ENCODE results near the gene P4HTM. TPM values are rescaled to one million over a fixed set of nuclear protein-coding genes. Genes with fewer than 3 reads are reported as not detected.

Gene P4HTM
- polyA plus RNA-seq, 4 donors, result 23.5 to 57.6 (median 37.8) TPM

DNA sequence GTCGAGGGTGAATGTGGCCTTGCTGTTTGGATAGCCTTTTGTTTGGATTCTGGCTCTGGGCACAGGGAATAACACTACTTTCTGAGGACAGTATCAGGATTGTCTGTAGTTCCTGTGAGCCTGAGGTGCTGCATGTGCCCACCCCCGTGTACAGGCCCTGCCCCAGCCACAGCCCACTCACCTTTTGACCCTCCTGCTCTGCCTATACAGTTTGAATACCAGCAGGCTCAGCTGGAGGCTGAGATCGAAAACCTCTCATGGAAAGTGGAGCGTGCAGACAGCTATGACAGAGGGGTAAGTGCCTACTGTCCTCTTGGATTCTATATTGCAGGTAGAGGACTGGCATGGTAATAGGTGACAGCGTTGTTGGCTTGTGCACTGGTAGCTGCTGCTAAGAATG is 7.4 kb upstream of the P4HTM start:
- no peak for DNase-seq (ENCODE audit: low read depth in 4 of 4, low spot score in 3 of 4)

DNA sequence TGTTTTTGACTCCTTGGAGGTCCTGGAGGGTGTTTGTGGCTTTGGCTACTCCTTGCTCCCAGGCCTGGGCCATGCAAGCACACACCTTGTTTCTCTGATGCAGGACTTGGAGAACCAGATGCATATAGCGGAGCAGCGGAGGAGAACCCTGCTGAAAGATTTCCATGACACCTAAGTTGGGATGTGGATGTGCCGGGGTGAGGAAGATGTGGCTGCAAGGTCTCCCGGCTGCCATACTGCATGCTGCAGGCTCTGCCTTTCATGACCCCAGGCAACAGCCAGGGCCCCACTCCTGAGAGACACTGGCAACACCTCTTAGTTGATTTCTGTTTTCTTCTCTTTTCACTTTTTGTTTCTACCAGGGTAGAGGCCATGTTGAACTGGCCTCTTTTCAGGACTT is 6.9 kb upstream of the P4HTM start:
- DNase-seq (ENCODE audit: low read depth in 4 of 4, low spot score in 3 of 4), result no peak

DNA sequence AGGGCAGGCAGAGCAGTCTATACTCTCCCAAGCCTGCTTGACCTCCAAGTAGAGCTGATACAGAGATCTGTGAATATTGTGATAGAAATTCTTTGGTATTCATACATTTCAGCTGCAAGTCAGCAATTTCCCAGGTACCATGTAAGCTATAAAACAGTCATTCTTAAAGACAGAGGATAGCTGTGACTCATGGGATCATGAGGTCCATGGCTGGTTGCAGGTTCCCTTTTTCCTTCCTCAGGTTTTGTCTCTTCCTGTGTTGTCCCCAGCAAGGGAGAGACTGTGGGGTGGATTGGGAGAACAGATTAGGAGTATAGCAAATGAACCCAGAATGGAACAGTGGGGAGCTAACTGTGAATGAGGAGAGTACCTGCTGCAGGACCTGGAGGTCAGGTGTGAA is 5.4 kb upstream of the P4HTM start:
- DNase-seq (ENCODE audit: low read depth in 4 of 4, low spot score in 3 of 4), result no peak

DNA sequence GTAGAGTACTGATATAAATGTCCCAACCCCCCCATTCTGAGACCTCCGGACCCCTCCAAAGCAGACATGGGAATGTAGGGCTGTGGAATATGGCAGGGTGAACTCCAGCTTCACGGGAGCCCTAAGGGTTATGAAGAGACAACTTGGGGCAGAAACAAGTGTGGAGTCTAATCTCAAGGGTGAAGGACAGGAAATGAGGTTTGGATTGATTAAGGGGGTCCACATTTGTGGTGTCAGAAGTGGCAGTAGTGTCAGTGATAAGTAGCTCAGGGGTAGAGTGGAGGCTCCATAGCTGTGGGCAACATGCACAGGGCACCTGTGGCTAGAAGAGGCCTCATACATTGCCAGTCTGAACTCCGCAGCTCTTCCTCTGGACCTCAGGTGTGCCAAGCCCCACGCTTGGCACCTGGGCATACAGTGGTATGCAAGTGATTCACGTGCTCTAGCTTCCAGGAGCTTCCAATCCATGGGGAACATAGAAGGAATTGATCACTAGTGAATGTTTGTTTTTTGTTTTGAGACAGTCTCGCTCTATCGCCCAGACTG is 4.1 kb upstream of the P4HTM start:
- no peak for DNase-seq (ENCODE audit: low read depth in 4 of 4, low spot score in 3 of 4)

DNA sequence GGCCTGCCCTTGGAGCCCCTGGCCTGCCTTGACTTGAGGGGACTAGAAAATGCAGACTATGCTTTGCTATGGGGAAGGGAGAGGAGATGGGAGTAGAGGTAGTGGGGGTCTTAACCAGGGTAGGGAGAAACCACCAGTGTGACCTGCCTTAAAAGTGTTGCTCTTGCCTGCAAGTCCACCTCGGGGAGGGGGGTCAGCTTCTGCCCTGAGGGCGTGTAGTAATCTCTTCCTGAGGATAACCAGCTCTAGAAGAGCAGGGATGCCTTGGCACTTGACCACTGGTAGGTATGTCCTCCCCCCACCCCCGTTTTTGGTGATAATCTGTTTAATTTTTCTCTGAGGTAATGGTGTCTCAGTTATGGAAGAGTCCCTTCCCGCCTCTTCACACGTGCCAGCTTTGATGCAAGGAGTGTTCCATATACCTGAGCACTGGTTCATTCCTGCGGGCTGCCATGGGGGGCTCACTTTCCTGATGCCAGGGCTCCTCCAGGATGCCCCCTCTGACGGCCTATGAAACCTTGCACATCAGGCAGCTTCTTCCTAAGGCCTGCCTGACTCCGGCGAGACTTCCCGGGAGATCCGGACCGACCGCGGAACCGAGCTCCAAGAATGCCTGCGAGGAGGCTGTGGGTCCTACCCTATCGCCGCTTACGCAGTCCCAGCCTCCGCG is 780 bp upstream of the P4HTM start:
- no peak for DNase-seq (ENCODE audit: low read depth in 4 of 4, low spot score in 3 of 4)

DNA sequence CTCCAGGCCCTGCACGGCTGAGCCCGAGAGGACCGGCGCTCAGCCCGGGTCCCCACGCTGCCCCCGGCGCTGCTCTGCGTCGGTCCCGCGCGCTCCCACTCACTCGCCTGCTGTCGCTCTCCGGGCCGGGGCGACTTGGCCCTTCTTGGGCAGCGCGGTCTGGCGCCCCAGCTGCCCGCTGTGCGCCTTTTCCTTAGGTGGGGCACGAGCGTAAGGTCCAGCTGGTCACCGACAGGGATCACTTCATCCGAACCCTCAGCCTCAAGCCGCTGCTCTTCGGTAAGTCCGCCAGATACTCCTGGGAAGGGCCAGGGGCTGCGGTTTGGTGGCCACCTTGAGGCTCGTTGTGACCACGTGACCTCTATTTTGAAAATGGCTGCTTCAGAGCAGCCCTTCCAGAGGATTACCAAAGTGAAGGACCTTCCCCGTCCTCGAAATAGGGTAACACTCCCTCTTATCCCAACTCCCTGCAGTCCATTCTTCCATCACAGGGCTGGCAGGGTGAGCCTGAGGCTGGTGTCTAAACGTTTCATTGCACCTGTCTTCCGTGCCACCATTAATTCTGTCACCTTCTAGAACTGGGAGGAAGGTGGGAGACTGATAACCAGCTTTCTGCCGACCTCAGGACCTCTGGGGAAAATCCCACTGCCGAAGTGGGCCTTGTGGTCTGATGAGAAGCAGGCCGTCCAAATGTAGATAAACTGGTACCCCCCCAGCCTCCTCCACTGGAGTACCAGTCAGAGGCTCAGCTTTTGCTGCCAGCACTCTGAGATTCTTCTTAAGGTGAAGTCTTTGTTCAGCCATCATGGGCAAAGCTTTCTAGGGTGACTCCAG is 812 bp downstream of the P4HTM start:
- no peak for DNase-seq (ENCODE audit: low read depth in 4 of 4, low spot score in 3 of 4)

DNA sequence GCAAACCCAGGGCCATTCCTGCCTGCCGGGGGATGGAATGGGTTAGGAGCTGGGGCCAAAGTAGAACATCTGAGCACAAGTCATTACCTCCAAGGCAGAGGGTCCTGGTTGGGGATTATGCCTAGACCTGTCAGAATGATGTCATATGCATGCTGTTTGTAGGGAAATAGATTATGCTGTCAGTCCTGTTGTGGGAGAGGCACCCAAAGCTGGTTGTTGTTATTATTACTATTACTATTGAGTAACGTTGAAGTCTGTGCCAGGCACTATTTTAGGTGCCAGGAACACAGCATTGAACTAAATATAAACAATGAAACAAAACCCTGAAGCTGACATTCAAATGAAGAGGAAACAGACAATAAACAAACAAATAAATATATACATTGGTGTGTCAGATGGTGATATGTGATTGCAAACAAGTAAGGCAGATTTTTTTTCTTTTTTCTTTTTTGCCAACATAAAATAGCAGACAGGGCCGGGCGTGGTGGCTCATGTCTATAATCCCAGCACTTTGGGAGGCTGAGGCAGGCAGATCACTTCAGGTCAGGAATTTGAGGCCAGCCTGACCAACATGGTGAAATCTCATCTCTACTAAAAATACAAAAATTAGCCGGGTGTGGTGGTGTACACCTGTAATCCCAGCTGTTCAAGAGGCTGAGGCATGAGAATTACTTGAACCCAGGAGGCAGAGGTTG is 2.0 kb downstream of the P4HTM start:
- no peak for DNase-seq (ENCODE audit: low read depth in 4 of 4, low spot score in 3 of 4)

DNA sequence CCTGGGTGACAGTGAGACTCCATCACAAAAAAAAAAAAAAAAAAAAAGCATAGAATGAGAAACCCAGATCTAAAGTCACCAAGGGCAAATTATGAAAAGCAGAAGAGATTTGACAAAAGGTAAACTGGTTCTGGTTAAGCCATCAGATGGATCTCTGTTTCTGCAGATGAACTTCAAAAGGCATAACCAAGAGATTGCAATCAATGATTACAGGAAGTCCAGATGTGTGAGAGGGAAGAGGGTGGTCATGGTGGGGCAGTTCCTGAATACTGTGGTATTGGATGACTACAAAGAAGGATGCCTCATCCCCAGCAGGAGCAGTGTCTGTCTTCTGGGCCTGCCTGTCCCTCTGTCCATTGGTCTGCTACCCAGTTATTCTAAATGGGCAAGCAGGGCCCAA is 3.8 kb downstream of the P4HTM start:
- DNase-seq (ENCODE audit: low read depth in 4 of 4, low spot score in 3 of 4), result no peak

DNA sequence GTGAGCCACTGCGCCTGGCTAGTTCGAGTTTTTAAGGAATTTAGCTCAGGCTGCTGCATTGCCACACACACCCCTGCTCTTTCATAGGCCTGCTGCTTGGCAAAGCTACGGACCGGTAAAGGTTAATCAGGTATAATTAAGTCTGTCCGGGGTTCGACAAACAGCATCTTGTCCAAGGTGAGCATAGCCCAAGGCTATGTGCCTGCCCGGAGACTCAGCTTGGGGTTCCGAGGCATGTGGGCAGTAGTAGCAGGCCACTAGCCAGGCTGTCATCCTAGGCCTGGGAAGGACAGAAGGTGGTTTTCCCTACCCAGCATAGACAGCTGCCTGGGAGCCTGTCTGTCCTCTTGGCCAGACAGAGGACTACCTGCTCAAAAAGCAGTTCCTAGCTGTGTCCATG is 6.6 kb downstream of the P4HTM start:
- no peak for DNase-seq (ENCODE audit: low read depth in 4 of 4, low spot score in 3 of 4)

DNA sequence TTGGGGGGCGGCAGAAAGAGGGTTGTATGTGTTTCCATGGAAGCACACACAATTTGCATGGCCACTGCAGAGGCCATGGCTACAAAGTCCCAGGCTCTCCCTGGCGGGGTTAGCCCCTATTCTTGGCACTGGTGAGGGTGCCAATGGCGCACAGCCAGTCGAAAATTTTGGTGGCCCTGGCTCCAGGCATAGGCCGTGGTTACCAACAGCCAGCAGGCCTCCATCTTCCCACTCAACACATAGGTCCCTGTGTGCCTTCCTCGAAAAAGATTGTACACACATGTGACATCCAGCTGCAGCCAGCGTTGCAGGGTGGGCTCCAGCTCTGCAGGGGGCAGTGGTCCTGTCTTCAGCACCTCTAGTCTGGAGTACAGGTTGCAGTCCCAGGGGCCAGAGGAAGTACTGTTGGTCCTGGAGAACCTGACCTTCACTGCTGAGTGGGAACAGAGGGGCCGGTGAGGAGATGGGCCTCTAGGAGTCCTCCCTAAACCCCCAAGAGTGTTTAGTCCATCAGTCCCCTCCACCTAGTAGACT is 7.1 kb downstream of the P4HTM start:
- no peak for DNase-seq (ENCODE audit: low read depth in 4 of 4, low spot score in 3 of 4)

DNA sequence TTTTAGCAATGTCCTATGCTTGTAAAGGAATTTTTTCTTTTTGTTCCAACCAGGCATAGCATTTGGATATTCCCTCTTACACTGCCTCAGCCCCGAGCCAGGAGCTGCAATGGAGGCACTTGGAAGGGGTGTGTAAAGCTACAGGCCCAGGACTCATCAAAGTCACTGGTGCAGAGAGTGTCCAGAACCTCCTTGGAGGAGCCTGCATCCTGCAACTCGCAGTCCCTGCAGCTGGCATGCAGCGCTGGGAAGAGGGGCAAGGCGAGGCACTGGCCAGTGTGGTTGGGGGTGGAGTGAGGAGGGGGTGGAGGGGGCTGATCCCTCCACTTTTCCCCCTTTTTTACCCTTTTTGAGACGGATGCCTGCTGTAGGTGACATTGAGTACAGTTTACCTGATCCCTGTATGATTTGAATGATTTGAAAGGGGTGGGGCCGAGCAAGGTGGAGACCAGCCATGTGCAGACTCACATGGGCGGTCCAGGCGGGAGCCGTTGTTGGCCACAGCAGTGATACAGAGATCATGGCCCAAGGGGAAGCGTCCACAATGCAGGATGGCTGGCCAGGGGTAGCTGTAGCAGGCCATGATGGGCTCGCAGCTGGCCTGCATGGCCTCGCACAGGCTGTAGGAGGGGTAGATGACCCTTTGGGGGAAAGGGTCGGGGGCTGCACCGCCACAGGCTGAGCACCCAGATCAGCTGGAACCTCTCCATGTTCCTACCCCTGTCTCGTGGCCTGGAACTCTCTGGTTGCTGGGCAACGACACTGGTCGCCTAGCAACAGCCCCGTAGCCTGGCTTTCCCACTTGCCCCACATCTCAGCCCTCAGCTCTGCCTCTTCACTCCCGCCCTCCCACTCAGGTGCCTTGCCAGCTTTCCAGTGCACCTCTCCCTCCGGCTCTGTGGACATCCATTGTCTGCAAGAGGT is 7.9 kb downstream of the P4HTM start:
- DNase-seq (ENCODE audit: low read depth in 4 of 4, low spot score in 3 of 4), result no peak

DNA sequence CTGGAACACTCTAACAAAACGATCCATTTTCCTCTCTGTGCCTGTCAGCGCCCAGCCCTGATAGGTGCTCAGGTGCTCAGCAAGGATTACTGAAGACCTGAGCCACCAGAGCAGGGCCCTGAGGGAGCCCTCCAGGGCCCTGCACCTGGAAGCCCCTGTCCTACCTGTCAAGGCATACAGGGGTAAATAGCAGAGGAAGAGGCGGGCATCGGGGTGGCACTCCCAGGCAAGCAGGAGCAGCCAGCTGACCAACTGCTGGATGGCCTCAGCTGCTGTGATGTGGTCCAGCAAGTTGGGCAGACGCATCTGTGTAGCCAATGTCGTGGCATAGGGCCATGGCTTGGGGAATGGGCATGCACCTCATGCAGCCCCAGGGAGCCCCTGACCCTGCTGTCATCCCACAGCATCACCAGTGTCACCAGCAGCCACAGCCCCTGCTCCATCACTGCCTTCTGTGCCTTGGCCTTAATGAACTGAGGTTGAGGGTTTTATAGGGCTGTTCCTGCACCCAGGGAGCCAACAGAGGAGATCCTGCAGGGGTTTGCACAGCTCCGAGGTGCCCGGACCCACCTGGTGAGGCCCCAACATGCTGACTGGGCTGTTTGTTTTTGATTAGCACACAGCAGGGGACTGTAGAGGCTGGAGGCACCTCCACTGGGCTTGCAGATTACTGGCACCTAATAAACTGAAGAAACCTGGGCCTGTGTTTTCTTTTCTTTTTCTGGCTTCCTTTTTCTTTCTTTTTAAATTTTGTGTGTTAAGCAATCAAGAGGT is 9.2 kb downstream of the P4HTM start:
- no peak for DNase-seq (ENCODE audit: low read depth in 4 of 4, low spot score in 3 of 4)

DNA sequence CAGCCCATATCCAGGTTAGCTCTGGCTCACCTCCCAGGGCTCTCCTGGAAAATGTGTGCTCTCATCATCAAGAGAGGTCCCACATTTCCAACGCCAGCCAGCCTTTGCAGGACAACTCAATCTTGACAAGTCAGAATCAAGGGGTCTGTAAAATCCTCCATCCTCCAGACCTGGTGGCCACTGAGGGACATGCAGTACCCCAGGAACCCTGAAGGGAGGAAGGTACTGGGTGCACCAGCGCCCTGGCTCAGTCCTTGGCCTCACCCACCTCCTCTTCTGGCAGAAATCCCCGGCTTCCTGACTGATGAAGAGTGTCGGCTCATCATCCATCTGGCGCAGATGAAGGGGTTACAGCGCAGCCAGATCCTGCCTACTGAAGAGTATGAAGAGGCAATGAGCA is 11.1 kb downstream of the P4HTM start:
- no peak for DNase-seq (ENCODE audit: low read depth in 4 of 4, low spot score in 3 of 4)

DNA sequence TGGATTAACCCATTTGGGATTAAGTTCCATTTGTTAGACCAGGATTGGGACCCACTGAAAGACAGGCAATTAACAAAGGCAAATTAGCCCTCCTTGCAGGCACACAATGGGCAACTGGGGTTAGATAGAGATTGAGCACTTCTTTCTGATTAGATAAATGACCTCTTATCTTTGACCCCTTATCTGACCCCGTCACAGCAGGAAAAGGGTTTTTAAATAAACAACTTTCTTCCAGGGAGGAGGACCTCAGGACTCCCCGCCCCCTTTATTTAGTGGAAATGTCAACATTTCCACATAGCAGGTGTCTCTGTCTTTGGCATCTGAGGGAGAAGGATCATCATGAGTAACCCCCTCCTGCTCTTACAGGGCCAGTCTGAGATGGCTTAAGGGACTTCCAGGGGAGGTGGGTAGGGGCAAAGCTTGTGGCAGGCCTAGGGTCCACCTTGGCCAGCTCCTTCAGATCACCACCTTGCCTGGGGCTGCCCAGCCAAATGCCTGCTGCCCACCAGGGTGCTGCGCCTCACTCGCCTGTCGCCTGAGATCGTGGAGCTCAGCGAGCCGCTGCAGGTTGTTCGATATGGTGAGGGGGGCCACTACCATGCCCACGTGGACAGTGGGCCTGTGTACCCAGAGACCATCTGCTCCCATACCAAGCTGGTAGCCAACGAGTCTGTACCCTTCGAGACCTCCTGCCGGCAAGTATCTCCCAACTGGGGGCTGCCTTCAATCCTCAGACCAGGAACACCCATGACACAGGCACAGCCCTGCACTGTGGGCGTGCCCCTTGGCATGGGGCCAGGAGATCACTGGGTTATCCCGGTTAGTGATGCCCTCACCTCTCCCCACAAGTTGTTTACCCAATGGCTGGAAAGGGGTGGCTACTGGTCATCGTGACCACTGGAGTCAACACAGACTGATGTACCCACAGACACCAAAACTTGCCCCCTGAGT is 14.6 kb downstream of the P4HTM start:
- no peak for DNase-seq (ENCODE audit: low read depth in 4 of 4, low spot score in 3 of 4)

DNA sequence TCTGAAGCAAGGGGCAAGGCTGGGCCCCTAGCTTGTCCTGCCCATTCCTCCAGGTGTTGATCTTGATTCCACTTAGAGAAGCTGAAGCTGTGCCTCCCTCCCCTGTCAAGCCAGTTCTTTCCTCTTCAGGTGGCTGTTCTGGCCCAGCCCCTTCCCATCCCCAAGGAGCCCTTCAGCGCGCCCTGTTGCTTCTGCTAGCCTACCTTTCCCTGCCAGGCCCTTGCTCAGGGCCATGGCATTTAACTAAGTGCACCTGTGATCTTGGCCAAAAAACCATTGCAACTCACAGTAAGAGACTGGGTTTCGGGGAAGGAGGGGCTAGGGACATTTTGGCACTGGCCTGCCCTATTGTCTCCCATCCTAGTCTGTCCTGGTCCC is 15.3 kb downstream of the P4HTM start:
- DNase-seq (ENCODE audit: low read depth in 4 of 4, low spot score in 3 of 4), result no peak

DNA sequence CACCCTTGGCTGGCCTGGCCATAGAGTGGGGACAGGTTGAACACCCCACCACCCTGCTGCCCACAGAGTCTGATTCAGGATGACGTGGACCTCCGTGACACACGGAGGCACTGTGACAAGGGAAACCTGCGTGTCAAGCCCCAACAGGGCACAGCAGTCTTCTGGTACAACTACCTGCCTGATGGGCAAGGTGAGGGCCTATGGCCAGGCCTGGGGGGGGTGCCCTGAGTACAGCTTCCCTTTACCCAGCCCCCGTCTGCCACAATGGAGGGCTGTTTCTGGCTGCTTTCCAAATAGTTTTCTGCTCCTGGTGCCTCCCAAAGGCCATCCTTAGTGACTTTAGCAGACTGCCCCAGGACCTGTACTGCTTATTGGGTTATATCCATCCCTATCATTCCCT is 16.0 kb downstream of the P4HTM start:
- no peak for DNase-seq (ENCODE audit: low read depth in 4 of 4, low spot score in 3 of 4)

DNA sequence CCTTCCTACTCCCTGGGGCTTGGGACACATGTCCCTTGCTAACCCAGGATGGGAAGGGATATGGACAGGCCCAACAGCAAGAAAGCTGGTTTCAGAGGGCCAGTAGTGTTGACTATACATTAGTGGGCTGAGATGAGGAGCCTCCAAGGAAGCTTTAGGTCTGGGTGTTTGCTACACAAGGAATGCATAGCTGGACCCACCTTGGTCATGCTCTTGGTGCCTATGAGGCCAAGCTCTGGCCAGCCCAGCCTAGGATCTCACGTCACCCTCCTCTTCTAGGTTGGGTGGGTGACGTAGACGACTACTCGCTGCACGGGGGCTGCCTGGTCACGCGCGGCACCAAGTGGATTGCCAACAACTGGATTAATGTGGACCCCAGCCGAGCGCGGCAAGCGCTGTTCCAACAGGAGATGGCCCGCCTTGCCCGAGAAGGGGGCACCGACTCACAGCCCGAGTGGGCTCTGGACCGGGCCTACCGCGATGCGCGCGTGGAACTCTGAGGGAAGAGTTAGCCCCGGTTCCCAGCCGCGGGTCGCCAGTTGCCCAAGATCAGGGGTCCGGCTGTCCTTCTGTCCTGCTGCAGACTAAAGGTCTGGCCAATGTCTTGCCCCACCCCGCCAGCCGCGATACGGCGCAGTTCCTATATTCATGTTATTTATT is 16.5 kb downstream of the P4HTM start:
- DNase-seq (ENCODE audit: low read depth in 4 of 4, low spot score in 3 of 4), result no peak

Measured in left renal pelvis (tissue), 4 donors.